ENCODE measurements around the gene GOLGA1. TPM values are rescaled to one million over a fixed set of nuclear protein-coding genes. Genes with fewer than 3 reads are reported as not detected.

Gene GOLGA1
- total RNA-seq, 1 donor from 2014 or later: 10.2 TPM

- H3K36me3 Mint-ChIP-seq (ENCODE audit: low read depth, unreplicated experiment): peaks cover 6% of the 10 kb centered on the region
- H2AFZ ChIP-seq (ENCODE audit: low read depth, low read length): peak overlapping the region; percentile 61
- peak overlapping the region; percentile 96 for H3K27ac ChIP-seq (ENCODE audit: low read depth, low read length)
- H3K36me3 ChIP-seq (ENCODE audit: insufficient read depth, low read length): peaks cover 3% of the 10 kb centered on the region
- H3K4me3 ChIP-seq (ENCODE audit: insufficient read depth, low read depth, low read length): peak overlapping the region; percentile 94
- H3K4me1 Mint-ChIP-seq (ENCODE audit: low read depth, unreplicated experiment): peaks cover 29% of the 10 kb centered on the region
- H3K9ac ChIP-seq (ENCODE audit: low read length): peak overlapping the region; percentile 99
- no peak for FAIRE-seq
- no peaks in the 10 kb centered on the region for H3K9me3 ChIP-seq (ENCODE audit: insufficient read depth, low read depth, low read length)
- H3K4me1 ChIP-seq (ENCODE audit: insufficient read depth, low read length): peaks cover 24% of the 10 kb centered on the region
- H3K27me3 Mint-ChIP-seq (ENCODE audit: low read depth, unreplicated experiment): no peaks in the 10 kb centered on the region
- no peaks in the 10 kb centered on the region for H3K9me3 Mint-ChIP-seq (ENCODE audit: unreplicated experiment)
- DNase-seq (ENCODE audit: low read depth): no peak
- no peaks in the 10 kb centered on the region for H3K27me3 ChIP-seq (ENCODE audit: insufficient read depth, low read length)
- peak overlapping the region; percentile 91 for H3K27ac Mint-ChIP-seq (ENCODE audit: unreplicated experiment)
- TF ChIP-seq EZH2 (IDR thresholded peaks at IDR 0.05; ENCODE audit: insufficient read depth, low read length): no peak
- no peak for TF ChIP-seq CTCF (IDR thresholded peaks at IDR 0.05; ENCODE audit: insufficient read depth, low read depth, low read length)
- peak overlapping the region; percentile 96 for H3K4me2 ChIP-seq (ENCODE audit: low read length)
- H3K4me3 Mint-ChIP-seq (ENCODE audit: unreplicated experiment): peak overlapping the region; percentile 90
- peaks cover 47% of the 10 kb centered on the region for H4K20me1 ChIP-seq (ENCODE audit: insufficient read depth, low read length)
- H3K79me2 ChIP-seq (ENCODE audit: insufficient read depth, low read length): peaks cover 74% of the 10 kb centered on the region
Observed at GRCh38 chr9:124869466-124869985, 71.4 kb downstream of the GOLGA1 start.

- Mint-ChIP-seq H3K4me3 (ENCODE audit: unreplicated experiment) (peak overlapping the region; percentile 99), H3K9me3 (ENCODE audit: unreplicated experiment) (no peaks in the 10 kb centered on the region), H3K27me3 (ENCODE audit: low read depth, unreplicated experiment) (no peaks in the 10 kb centered on the region), H3K27ac (ENCODE audit: unreplicated experiment) (peak overlapping the region; percentile 98), H3K36me3 (ENCODE audit: low read depth, unreplicated experiment) (peaks cover 4% of the 10 kb centered on the region), H3K4me1 (ENCODE audit: low read depth, unreplicated experiment) (peaks cover 29% of the 10 kb centered on the region)
- Histone ChIP-seq H3K9ac (ENCODE audit: low read length) (peak overlapping the region; percentile 99), H2AFZ (ENCODE audit: low read depth, low read length) (peak overlapping the region; percentile 78), H4K20me1 (ENCODE audit: insufficient read depth, low read length) (peaks cover 39% of the 10 kb centered on the region), H3K4me2 (ENCODE audit: low read length) (peak overlapping the region; percentile 96), H3K27me3 (ENCODE audit: insufficient read depth, low read length) (no peaks in the 10 kb centered on the region), H3K4me3 (ENCODE audit: insufficient read depth, low read depth, low read length) (peak overlapping the region; percentile 94), H3K27ac (ENCODE audit: low read depth, low read length) (peak overlapping the region; percentile 96), H3K79me2 (ENCODE audit: insufficient read depth, low read length) (peaks cover 66% of the 10 kb centered on the region), H3K36me3 (ENCODE audit: insufficient read depth, low read length) (peaks cover 3% of the 10 kb centered on the region), H3K4me1 (ENCODE audit: insufficient read depth, low read length) (peaks cover 24% of the 10 kb centered on the region), H3K9me3 (ENCODE audit: insufficient read depth, low read depth, low read length) (no peaks in the 10 kb centered on the region)
- FAIRE-seq: no peak
- TF ChIP-seq EZH2 (IDR thresholded peaks at IDR 0.05; ENCODE audit: insufficient read depth, low read length) (no peak), CTCF (IDR thresholded peaks at IDR 0.05; ENCODE audit: insufficient read depth, low read depth, low read length) (no peak)
- DNase-seq (ENCODE audit: low read depth): peak; percentile 52
Observed at GRCh38 chr9:124868511-124869465, 72.1 kb downstream of the GOLGA1 start.
